ENCODE results near the gene NLRP10. TPM values are rescaled to one million over a fixed set of nuclear protein-coding genes. Genes with fewer than 3 reads are reported as not detected.

Gene NLRP10
- total RNA-seq, 1 experiment from 2014 or later = 0.96 TPM

- BruUV-seq (replicated peaks) = no TSS peak
- CTCF ChIA-PET = no interaction called here
Observed at GRCh38 chr11:7967826-7968225, 2.6 kb upstream of the NLRP10 start.

GRCh38 chr11:7967097-7967496, 1.9 kb upstream of the NLRP10 start:
- Histone ChIP-seq H2AFZ (no peak overlapping the region), H4K20me1 (ENCODE audit: insufficient read depth) (no peaks in the 10 kb centered on the region), H3K27ac (no peak overlapping the region), H3F3A (ENCODE audit: insufficient read depth, low read depth) (no peaks in the 10 kb centered on the region), H3K4me3 (no peak overlapping the region), H3K36me3 (ENCODE audit: low read depth) (no peaks in the 10 kb centered on the region), H3K79me2 (ENCODE audit: low read depth) (no peaks in the 10 kb centered on the region), H3K4me2 (no peak overlapping the region), H3K27me3 (ENCODE audit: insufficient read depth, low read depth) (no peaks in the 10 kb centered on the region), H3K9me3 (ENCODE audit: insufficient read depth, low read depth) (no peaks in the 10 kb centered on the region), H3K4me1 (replicated peaks; ENCODE audit: insufficient read depth) (peaks cover 14% of the 10 kb centered on the region), H3K9me2 (ENCODE audit: insufficient read depth) (no peaks in the 10 kb centered on the region)
- no TSS peak for BruUV-seq (replicated peaks)
- intact Hi-C loops (cut with micrococcal nuclease; ENCODE audit: unreplicated experiment) = no loop called here
- DNase-seq = no peak
- ChIA-PET CTCF (no interaction called here), POLR2A (ENCODE audit: unreplicated experiment) (no interaction called here)
- TF ChIP-seq CTCF (conservative IDR thresholded peaks at IDR 0.05) (no peak), EZH2 (IDR thresholded peaks at IDR 0.05; ENCODE audit: low read depth) (no peak)

More at GRCh38 chr11:7967826-7968225, 2.6 kb upstream of the NLRP10 start:
- no peaks in the 10 kb centered on the region for H3F3A ChIP-seq (ENCODE audit: insufficient read depth, low read depth)
- H3K27ac ChIP-seq = no peak overlapping the region
- H3K27me3 ChIP-seq (ENCODE audit: insufficient read depth, low read depth) = no peaks in the 10 kb centered on the region
- H3K9me2 ChIP-seq (ENCODE audit: insufficient read depth) = no peaks in the 10 kb centered on the region
- no peak for TF ChIP-seq EZH2 (IDR thresholded peaks at IDR 0.05; ENCODE audit: low read depth)
- TF ChIP-seq CTCF (conservative IDR thresholded peaks at IDR 0.05) = no peak
- no peak overlapping the region for H3K4me2 ChIP-seq
- H4K20me1 ChIP-seq (ENCODE audit: insufficient read depth) = no peaks in the 10 kb centered on the region
- DNase-seq = no peak
- intact Hi-C loops (cut with micrococcal nuclease; ENCODE audit: unreplicated experiment) = no loop called here
- H3K4me3 ChIP-seq = no peak overlapping the region
- H2AFZ ChIP-seq = no peak overlapping the region
- no peaks in the 10 kb centered on the region for H3K9me3 ChIP-seq (ENCODE audit: insufficient read depth, low read depth)
- H3K4me1 ChIP-seq (replicated peaks; ENCODE audit: insufficient read depth) = peaks cover 14% of the 10 kb centered on the region
- H3K36me3 ChIP-seq (ENCODE audit: low read depth) = no peaks in the 10 kb centered on the region
- POLR2A ChIA-PET (ENCODE audit: unreplicated experiment) = no interaction called here
- no peaks in the 10 kb centered on the region for H3K79me2 ChIP-seq (ENCODE audit: low read depth)

- intact Hi-C loops (cut with micrococcal nuclease; ENCODE audit: unreplicated experiment) = loop anchor here (1.0 kb wide), 1 partner anchor 29 kb away; no protein-coding TSS in a partner anchor
- peak overlapping the region; percentile 39; the same call in 1 of the 2 replicates for H3K27ac ChIP-seq
- no peaks in the 10 kb centered on the region for H3K79me2 ChIP-seq (ENCODE audit: low read depth)
- DNase-seq = no peak
- peaks cover 14% of the 10 kb centered on the region for H3K4me1 ChIP-seq (replicated peaks; ENCODE audit: insufficient read depth)
- H3K36me3 ChIP-seq (ENCODE audit: low read depth) = no peaks in the 10 kb centered on the region
- H3F3A ChIP-seq (ENCODE audit: insufficient read depth, low read depth) = no peaks in the 10 kb centered on the region
- no peak overlapping the region for H2AFZ ChIP-seq
- H3K9me2 ChIP-seq (ENCODE audit: insufficient read depth) = no peaks in the 10 kb centered on the region
- no peaks in the 10 kb centered on the region for H3K27me3 ChIP-seq (ENCODE audit: insufficient read depth, low read depth)
- POLR2A ChIA-PET (ENCODE audit: unreplicated experiment) = interaction anchor here (0.6 kb wide), 1 partner anchor 389 kb away, joined by 6 read pairs; no protein-coding TSS in a partner anchor
- TF ChIP-seq EZH2 (IDR thresholded peaks at IDR 0.05; ENCODE audit: low read depth) = no peak
- TF ChIP-seq CTCF (conservative IDR thresholded peaks at IDR 0.05) = no peak
- peak overlapping the region; percentile 19 for H3K4me2 ChIP-seq
- CTCF ChIA-PET = no interaction called here
- no peak overlapping the region for H3K4me3 ChIP-seq
- no peaks in the 10 kb centered on the region for H4K20me1 ChIP-seq (ENCODE audit: insufficient read depth)
- no peaks in the 10 kb centered on the region for H3K9me3 ChIP-seq (ENCODE audit: insufficient read depth, low read depth)
- BruUV-seq (replicated peaks) = TSS peak; percentile 86
Observed at GRCh38 chr11:7964873-7965272, 374 bp downstream of the NLRP10 start.

All from PC-9 (cell line).